Motor neuron (in vitro differentiated cells): ENCODE results near the gene HOXD10. TPM values are rescaled to one million over a fixed set of nuclear protein-coding genes. Genes with fewer than 3 reads are reported as not detected.

Experiments
- total RNA-seq, 8 experiments: library from RNA; unstranded; fragments of 300-600 nt; gene quantifications; 2 replicates each; pipeline versions ENCODE4 v1.2.3 to v1.2.4, GENCODE V29; 2022

The HOXD10 gene
- total RNA-seq, 8 experiments from 2014 or later: 0.11 to 22.3 (median 0.61) TPM; not detected in 2

Other genes starting within 250 kb of the HOXD10 start
- gene LNPK, start 114.5 kb upstream of the HOXD10 start, total RNA-seq: 10 to 100 TPM; 12.4 to 51.7 (median 34.9) TPM
- gene EVX2, start 32.8 kb upstream of the HOXD10 start, total RNA-seq: under 1 TPM in 7 of 8 experiments, not detected in 1; 0.04 to 0.21 (median 0.09) TPM
- 1 to 10 TPM in 1 of 8 experiments, under 1 TPM in 5, not detected in 2; 0.05 to 7.1 (median 0.28) TPM for gene HOXD13, start 24.1 kb upstream of the HOXD10 start, total RNA-seq
- 1 to 10 TPM in 1 of 8 experiments, under 1 TPM in 2, not detected in 5; 0.13 to 1.2 (median 0.33) TPM for gene HOXD12, start 17.0 kb upstream of the HOXD10 start, total RNA-seq
- gene HOXD11, start 9.5 kb upstream of the HOXD10 start, total RNA-seq: 10 to 100 TPM in 1 of 8 experiments, under 1 TPM in 2, not detected in 5; 0.42 to 38.1 (median 0.52) TPM
- 10 to 100 TPM in 1 of 8 experiments, 1 to 10 TPM in 7; 2.9 to 11.9 (median 5.7) TPM for gene HOXD9, start 5.9 kb downstream of the HOXD10 start, total RNA-seq
- 10 to 100 TPM; 18.1 to 45.0 (median 28.9) TPM for gene HOXD8, start 12.9 kb downstream of the HOXD10 start, total RNA-seq
- 10 to 100 TPM in 7 of 8 experiments, 1 to 10 TPM in 1; 6.6 to 51.2 (median 20.2) TPM for gene HOXD4, start 34.8 kb downstream of the HOXD10 start, total RNA-seq
- gene HOXD3, start 40.5 kb downstream of the HOXD10 start, total RNA-seq: 10 to 100 TPM in 6 of 8 experiments, 1 to 10 TPM in 2; 8.9 to 47.6 (median 22.3) TPM
- gene HOXD1, start 71.9 kb downstream of the HOXD10 start, total RNA-seq: 1 to 10 TPM in 7 of 8 experiments, under 1 TPM in 1; 0.43 to 6.2 (median 2.6) TPM
- 10 to 100 TPM; 46.0 to 69.5 (median 59.2) TPM for gene MTX2, start 152.7 kb downstream of the HOXD10 start, total RNA-seq